Measurements from ENCODE around the gene CHPT1. TPM values are rescaled to one million over a fixed set of nuclear protein-coding genes. Genes with fewer than 3 reads are reported as not detected.

The CHPT1 gene
- total RNA-seq, 1 donor from 2014 or later, result 132 TPM

GRCh38 chr12:101713059-101713682 is 15.7 kb downstream of the CHPT1 start:
- TF ChIP-seq CTCF (IDR thresholded peaks at IDR 0.05; ENCODE audit: borderline replicate concordance), result no peak
- peak overlapping the region; percentile 83 for H3K27ac ChIP-seq (replicated peaks)
- H3K9me3 ChIP-seq (replicated peaks), result no peaks in the 10 kb centered on the region
- H3K36me3 ChIP-seq, result no peaks in the 10 kb centered on the region
- intact Hi-C loops (cut with micrococcal nuclease), result no loop called here
- H3K27me3 ChIP-seq (ENCODE audit: low read depth), result no peaks in the 10 kb centered on the region
- peaks cover 53% of the 10 kb centered on the region for H3K4me1 ChIP-seq
- DNase-seq, result peak; percentile 25
- peak overlapping the region; percentile 45 for H3K4me3 ChIP-seq

GRCh38 chr12:101713930-101714329 is 16.5 kb downstream of the CHPT1 start:
- DNase-seq, result no peak
- Histone ChIP-seq H3K27ac (replicated peaks) (peak overlapping the region; percentile 83), H3K4me1 (peaks cover 49% of the 10 kb centered on the region), H3K27me3 (ENCODE audit: low read depth) (no peaks in the 10 kb centered on the region), H3K9me3 (replicated peaks) (no peaks in the 10 kb centered on the region), H3K4me3 (peak overlapping the region; percentile 45), H3K36me3 (peaks cover 7% of the 10 kb centered on the region)
- no peak for TF ChIP-seq CTCF (IDR thresholded peaks at IDR 0.05; ENCODE audit: borderline replicate concordance)
- intact Hi-C loops (cut with micrococcal nuclease), result no loop called here

GRCh38 chr12:101714877-101715444 is 17.5 kb downstream of the CHPT1 start:
- no peak overlapping the region for H3K4me3 ChIP-seq
- peaks cover 16% of the 10 kb centered on the region for H3K36me3 ChIP-seq
- intact Hi-C loops (cut with micrococcal nuclease), result no loop called here
- peaks cover 49% of the 10 kb centered on the region for H3K4me1 ChIP-seq
- H3K27me3 ChIP-seq (ENCODE audit: low read depth), result no peaks in the 10 kb centered on the region
- TF ChIP-seq CTCF (IDR thresholded peaks at IDR 0.05; ENCODE audit: borderline replicate concordance), result no peak
- no peak for DNase-seq
- no peaks in the 10 kb centered on the region for H3K9me3 ChIP-seq (replicated peaks)
- peak overlapping the region; percentile 83 for H3K27ac ChIP-seq (replicated peaks)

GRCh38 chr12:101719566-101719965 is 22.1 kb downstream of the CHPT1 start:
- Histone ChIP-seq H3K36me3 (peaks cover 54% of the 10 kb centered on the region), H3K4me1 (peaks cover 24% of the 10 kb centered on the region)
- DNase-seq, result no peak

GRCh38 chr12:101720118-101720517 is 22.7 kb downstream of the CHPT1 start:
- H3K36me3 ChIP-seq, result peaks cover 60% of the 10 kb centered on the region
- no peak for DNase-seq
- H3K4me1 ChIP-seq, result peaks cover 18% of the 10 kb centered on the region
- intact Hi-C loops (cut with micrococcal nuclease), result no loop called here
- H3K27ac ChIP-seq (replicated peaks), result no peak overlapping the region
- H3K27me3 ChIP-seq (ENCODE audit: low read depth), result no peaks in the 10 kb centered on the region
- no peak for TF ChIP-seq CTCF (IDR thresholded peaks at IDR 0.05; ENCODE audit: borderline replicate concordance)
- no peak overlapping the region for H3K4me3 ChIP-seq
- H3K9me3 ChIP-seq (replicated peaks), result no peaks in the 10 kb centered on the region

More at GRCh38 chr12:101719566-101719965, 22.1 kb downstream of the CHPT1 start:
- no peaks in the 10 kb centered on the region for H3K9me3 ChIP-seq (replicated peaks)
- H3K4me3 ChIP-seq, result no peak overlapping the region
- H3K27me3 ChIP-seq (ENCODE audit: low read depth), result no peaks in the 10 kb centered on the region
- TF ChIP-seq CTCF (IDR thresholded peaks at IDR 0.05; ENCODE audit: borderline replicate concordance), result no peak
- no peak overlapping the region for H3K27ac ChIP-seq (replicated peaks)
- intact Hi-C loops (cut with micrococcal nuclease), result no loop called here

All from left ventricle myocardium inferior (tissue), 1 donor.